Muscle layer of colon (tissue), 2 donors: Measurements from ENCODE around the gene TNIK.

Experiments used
- H3K27ac ChIP-seq: one replicate; pipeline ENCODE4 v1.7.0; 2013; ENCODE audit warnings: low read depth, mild to moderate bottlenecking, low read length, moderate library complexity
- H3K27me3 ChIP-seq, 2 donors: one replicate each; pipeline ENCODE4 v1.7.0; 2013; ENCODE audit warnings: low read length in 2 of 2, mild to moderate bottlenecking in 2 of 2; ENCODE audit not compliant: insufficient read depth in 2 of 2, control insufficient read depth in 1 of 2
- H3K36me3 ChIP-seq: one replicate; pipeline ENCODE4 v1.7.0; 2013; ENCODE audit warnings: mild to moderate bottlenecking, low read length; ENCODE audit not compliant: insufficient read depth
- H3K4me1 ChIP-seq: one replicate; pipeline ENCODE4 v1.7.0; 2013; ENCODE audit warnings: mild to moderate bottlenecking, low read length; ENCODE audit not compliant: insufficient read depth
- H3K4me3 ChIP-seq, 2 donors: one replicate each; pipeline ENCODE4 v1.7.0; 2013; ENCODE audit warnings: low read length in 2 of 2, low read depth in 1 of 2, mild to moderate bottlenecking in 1 of 2, moderate library complexity in 1 of 2
- H3K9ac ChIP-seq: one replicate; pipeline ENCODE4 v1.7.0; 2013; ENCODE audit warnings: low read length
- H3K9me3 ChIP-seq: one replicate; pipeline ENCODE4 v1.7.0; 2013; ENCODE audit warnings: mild to moderate bottlenecking, low read length
- donor health status: abdominal sarcoma.
- donor health status: Adenocarcinoma of cecum.

TNIK gene

GRCh38 chr3:171226794-171227193 lies 233.4 kb downstream of the TNIK start:
- Histone ChIP-seq H3K4me3 (no peak overlapping the region), H3K27ac (no peak overlapping the region), H3K9ac (no peak overlapping the region), H3K36me3 (no peaks in the 10 kb centered on the region), H3K4me1 (no peaks in the 10 kb centered on the region), H3K27me3 (no peaks in the 10 kb centered on the region), H3K9me3 (no peaks in the 10 kb centered on the region)

- no peak overlapping the region for H3K4me3 ChIP-seq
- no peaks in the 10 kb centered on the region for H3K9me3 ChIP-seq
- H3K27me3 ChIP-seq: no peaks in the 10 kb centered on the region
- H3K27ac ChIP-seq: no peak overlapping the region
- H3K4me1 ChIP-seq: no peaks in the 10 kb centered on the region
- no peaks in the 10 kb centered on the region for H3K36me3 ChIP-seq
- H3K9ac ChIP-seq: no peak overlapping the region
Observed at GRCh38 chr3:171225708-171226107, 234.5 kb downstream of the TNIK start.

GRCh38 chr3:171225165-171225564 lies 235.0 kb downstream of the TNIK start:
- Histone ChIP-seq H3K9ac (no peak overlapping the region), H3K27me3 (no peaks in the 10 kb centered on the region), H3K9me3 (no peaks in the 10 kb centered on the region)

GRCh38 chr3:171223396-171223795 lies 236.8 kb downstream of the TNIK start:
- no peaks in the 10 kb centered on the region for H3K27me3 ChIP-seq
- no peak overlapping the region for H3K4me3 ChIP-seq
- H3K27ac ChIP-seq: no peak overlapping the region
- no peaks in the 10 kb centered on the region for H3K36me3 ChIP-seq
- no peak overlapping the region for H3K9ac ChIP-seq
- H3K9me3 ChIP-seq: no peaks in the 10 kb centered on the region
- H3K4me1 ChIP-seq: no peaks in the 10 kb centered on the region

More at GRCh38 chr3:171225165-171225564, 235.0 kb downstream of the TNIK start:
- Histone ChIP-seq H3K4me1 (no peaks in the 10 kb centered on the region), H3K4me3 (no peak overlapping the region), H3K27ac (no peak overlapping the region), H3K36me3 (no peaks in the 10 kb centered on the region)

- Histone ChIP-seq H3K4me3 (no peak overlapping the region), H3K9me3 (no peaks in the 10 kb centered on the region), H3K36me3 (no peaks in the 10 kb centered on the region), H3K9ac (no peak overlapping the region), H3K27me3 (no peaks in the 10 kb centered on the region), H3K4me1 (no peaks in the 10 kb centered on the region), H3K27ac (no peak overlapping the region)
Observed at GRCh38 chr3:171222995-171223394, 237.2 kb downstream of the TNIK start.

GRCh38 chr3:171221597-171221996 lies 238.6 kb downstream of the TNIK start:
- H3K4me1 ChIP-seq: no peaks in the 10 kb centered on the region
- H3K27ac ChIP-seq: no peak overlapping the region
- H3K27me3 ChIP-seq: no peaks in the 10 kb centered on the region
- H3K9me3 ChIP-seq: no peaks in the 10 kb centered on the region
- H3K36me3 ChIP-seq: no peaks in the 10 kb centered on the region
- H3K9ac ChIP-seq: no peak overlapping the region
- no peak overlapping the region for H3K4me3 ChIP-seq

GRCh38 chr3:171221104-171221503 lies 239.1 kb downstream of the TNIK start:
- Histone ChIP-seq H3K4me1 (no peaks in the 10 kb centered on the region), H3K36me3 (no peaks in the 10 kb centered on the region), H3K27ac (no peak overlapping the region), H3K27me3 (no peaks in the 10 kb centered on the region), H3K9me3 (no peaks in the 10 kb centered on the region), H3K4me3 (no peak overlapping the region), H3K9ac (no peak overlapping the region)

GRCh38 chr3:171219258-171219657 lies 240.9 kb downstream of the TNIK start:
- H3K27me3 ChIP-seq: no peaks in the 10 kb centered on the region
- H3K9me3 ChIP-seq: no peaks in the 10 kb centered on the region
- H3K9ac ChIP-seq: no peak overlapping the region
- H3K36me3 ChIP-seq: no peaks in the 10 kb centered on the region
- H3K4me1 ChIP-seq: no peaks in the 10 kb centered on the region
- H3K27ac ChIP-seq: no peak overlapping the region
- no peak overlapping the region for H3K4me3 ChIP-seq

- no peaks in the 10 kb centered on the region for H3K4me1 ChIP-seq
- H3K9ac ChIP-seq: no peak overlapping the region
- H3K4me3 ChIP-seq: no peak overlapping the region
- no peaks in the 10 kb centered on the region for H3K36me3 ChIP-seq
- H3K9me3 ChIP-seq: no peaks in the 10 kb centered on the region
- H3K27me3 ChIP-seq: no peaks in the 10 kb centered on the region
- H3K27ac ChIP-seq: no peak overlapping the region
Observed at GRCh38 chr3:171218069-171218468, 242.1 kb downstream of the TNIK start.

- no peak overlapping the region for H3K27ac ChIP-seq
- no peak overlapping the region for H3K4me3 ChIP-seq
- no peaks in the 10 kb centered on the region for H3K36me3 ChIP-seq
- no peak overlapping the region for H3K9ac ChIP-seq
- H3K9me3 ChIP-seq: no peaks in the 10 kb centered on the region
- no peaks in the 10 kb centered on the region for H3K4me1 ChIP-seq
- H3K27me3 ChIP-seq: no peaks in the 10 kb centered on the region
Observed at GRCh38 chr3:171213907-171214306, 246.3 kb downstream of the TNIK start.

GRCh38 chr3:171213178-171213577 lies 247.0 kb downstream of the TNIK start:
- H3K27ac ChIP-seq: no peak overlapping the region
- H3K9me3 ChIP-seq: no peaks in the 10 kb centered on the region
- H3K9ac ChIP-seq: no peak overlapping the region
- H3K36me3 ChIP-seq: no peaks in the 10 kb centered on the region
- no peak overlapping the region for H3K4me3 ChIP-seq
- H3K4me1 ChIP-seq: no peaks in the 10 kb centered on the region
- no peaks in the 10 kb centered on the region for H3K27me3 ChIP-seq

GRCh38 chr3:171212648-171213047 lies 247.6 kb downstream of the TNIK start:
- Histone ChIP-seq H3K27me3 (no peaks in the 10 kb centered on the region), H3K9me3 (no peaks in the 10 kb centered on the region), H3K4me3 (no peak overlapping the region), H3K4me1 (no peaks in the 10 kb centered on the region), H3K27ac (no peak overlapping the region), H3K36me3 (no peaks in the 10 kb centered on the region), H3K9ac (no peak overlapping the region)
